ENCODE data around the gene BTBD16.

- TF ChIP-seq POLR2A (IDR thresholded peaks at IDR 0.05; ENCODE audit: low read depth, low read length) = no peak
- no peak for TF ChIP-seq SPI1 (IDR thresholded peaks at IDR 0.05; ENCODE audit: low read depth, low read length)
- TF ChIP-seq TAF1 (IDR thresholded peaks at IDR 0.05; ENCODE audit: low read depth, low read length) = no peak
- no peak for TF ChIP-seq POLR2AphosphoS5 (IDR thresholded peaks at IDR 0.05; ENCODE audit: low read depth, low read length)
- TF ChIP-seq PAX5 (IDR thresholded peaks at IDR 0.05; ENCODE audit: insufficient read depth, low read length, severe bottlenecking) = no peak
Measured at GRCh38 chr10:122245136-122245535, 26.0 kb upstream of the BTBD16 start.
